DMS53 treated with DMSO at 0.1 percent for 48 hours (cell line): ENCODE data around the gene XIRP2.
A peak's percentile ranks its signal among the peaks of the same experiment; 100 is the strongest.

Source experiments
- DNase-seq: peaks from one replicate; lab custom pipeline; 2025; ENCODE audit not compliant: unreplicated experiment; lab: John Stamatoyannopoulos, UW

XIRP2 gene

GRCh38 chr2:167134381-167135072 is 246.2 kb downstream of the XIRP2 start:
- peak; percentile 80 for DNase-seq

- no peak for DNase-seq
Observed at GRCh38 chr2:167135706-167136105, 247.4 kb downstream of the XIRP2 start.

DNA sequence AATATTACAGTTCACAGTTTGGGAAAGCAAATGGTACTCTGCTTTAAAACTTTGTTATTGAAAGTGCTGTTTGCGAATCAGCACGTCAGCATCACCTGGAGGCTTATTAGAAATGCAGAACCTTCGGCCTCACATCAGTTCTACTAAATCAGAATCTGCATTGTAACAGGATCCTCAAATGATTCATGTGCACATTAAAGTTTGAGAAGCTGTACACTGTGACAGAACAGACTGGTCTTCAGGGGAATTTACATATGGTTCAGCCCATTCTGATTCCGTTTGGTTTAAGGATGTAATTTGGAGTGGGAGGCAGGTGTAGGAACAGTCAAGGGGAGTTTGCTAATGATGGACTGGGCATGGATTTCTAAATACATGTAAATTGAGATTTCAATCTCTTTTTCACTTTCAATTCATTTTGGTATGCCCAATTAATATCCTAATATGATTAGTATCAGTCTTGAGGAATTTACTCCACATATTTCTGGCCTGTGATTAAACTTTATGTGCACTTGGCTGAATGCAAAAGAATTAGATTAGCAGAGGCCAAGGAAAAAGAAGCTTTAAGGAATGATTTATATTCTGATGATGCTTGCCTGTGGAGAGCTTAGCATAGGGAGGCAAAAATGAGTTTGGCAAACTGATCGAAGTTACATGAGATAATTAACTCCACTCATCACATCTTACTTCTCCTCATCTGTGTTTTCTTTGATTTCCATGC is 248.8 kb downstream of the XIRP2 start:
- no peak for DNase-seq

GRCh38 chr2:167140330-167140729 is 252.1 kb downstream of the XIRP2 start:
- no peak for DNase-seq

- DNase-seq: no peak
Observed at GRCh38 chr2:167140767-167141166, 252.5 kb downstream of the XIRP2 start.

GRCh38 chr2:167142554-167142953 is 254.3 kb downstream of the XIRP2 start:
- no peak for DNase-seq

DNA sequence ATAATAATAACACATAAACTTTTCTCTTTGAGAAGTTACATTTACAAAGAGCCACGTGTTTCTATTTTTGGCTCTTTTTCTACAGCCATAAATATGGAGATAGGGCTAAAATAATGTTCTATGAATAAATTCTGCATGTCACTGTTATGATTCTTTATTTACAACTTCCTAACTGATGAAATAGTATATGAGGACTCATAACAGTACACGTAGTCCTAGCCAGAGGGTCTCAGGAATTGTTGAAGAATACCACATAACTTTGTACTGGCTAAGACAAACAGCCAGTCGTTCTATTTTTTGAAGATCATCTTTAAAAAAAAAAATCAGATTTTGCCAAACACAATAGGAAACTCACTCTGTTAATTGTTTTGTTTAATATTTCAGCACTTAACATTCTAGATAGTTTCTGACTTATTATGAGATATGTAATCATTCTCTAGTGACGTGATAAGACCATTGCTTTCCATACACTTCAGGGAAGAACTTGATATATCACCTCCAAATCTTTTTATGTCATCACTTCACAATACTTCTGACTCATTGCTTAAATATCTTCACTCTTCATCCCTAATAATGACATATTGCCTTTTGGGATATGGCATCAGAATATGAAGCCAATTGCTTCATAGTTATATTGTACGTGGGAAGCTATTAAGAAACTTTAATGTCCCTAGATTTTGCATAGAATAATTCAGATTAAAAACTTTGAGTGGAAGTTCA is 256.1 kb downstream of the XIRP2 start:
- DNase-seq: no peak

- DNase-seq: no peak
Observed at GRCh38 chr2:167147271-167147941, 259.1 kb downstream of the XIRP2 start.

DNA sequence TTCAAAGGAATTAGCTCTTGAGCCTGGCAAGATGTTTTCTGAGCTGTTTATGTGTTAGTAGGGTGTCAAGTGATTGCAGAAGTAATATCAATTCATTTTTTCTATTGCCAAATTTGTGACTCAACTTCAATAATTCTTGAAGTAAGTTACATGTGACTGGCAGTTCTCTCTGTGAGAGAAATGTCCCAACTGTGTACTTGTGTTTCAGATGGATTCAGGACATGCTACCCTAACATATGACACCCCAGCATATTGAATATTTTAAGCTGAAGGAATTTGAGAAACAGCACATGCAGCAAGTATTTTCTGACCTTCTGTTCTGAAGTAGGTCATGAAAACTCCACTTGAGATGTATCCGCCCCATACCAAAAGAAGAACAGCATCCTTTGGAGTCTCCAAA is 263.6 kb downstream of the XIRP2 start:
- no peak for DNase-seq

GRCh38 chr2:167157523-167157922 is 269.2 kb downstream of the XIRP2 start:
- DNase-seq: no peak

GRCh38 chr2:167177196-167177595 is 288.9 kb downstream of the XIRP2 start:
- no peak for DNase-seq

- DNase-seq: no peak
Observed at GRCh38 chr2:167181134-167181533, 292.9 kb downstream of the XIRP2 start.

DNA sequence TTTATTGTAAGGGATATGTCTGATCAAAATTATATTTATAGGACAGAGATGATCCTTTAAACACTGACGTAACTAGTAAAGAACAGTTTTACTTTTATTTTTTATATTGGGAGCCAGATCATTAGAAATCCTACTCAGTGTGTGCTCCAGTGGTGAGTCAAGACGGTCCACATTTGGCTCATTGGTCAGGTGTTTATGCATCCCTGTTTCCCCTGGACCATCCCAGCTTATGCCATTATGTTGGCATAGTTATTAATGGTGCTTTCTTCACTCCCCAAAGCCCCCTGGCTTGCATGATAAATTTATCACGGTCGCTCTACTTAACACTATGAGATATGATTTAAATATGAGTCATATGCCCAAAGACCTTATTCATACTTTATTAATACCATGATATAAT is 293.4 kb downstream of the XIRP2 start:
- DNase-seq: no peak

DNA sequence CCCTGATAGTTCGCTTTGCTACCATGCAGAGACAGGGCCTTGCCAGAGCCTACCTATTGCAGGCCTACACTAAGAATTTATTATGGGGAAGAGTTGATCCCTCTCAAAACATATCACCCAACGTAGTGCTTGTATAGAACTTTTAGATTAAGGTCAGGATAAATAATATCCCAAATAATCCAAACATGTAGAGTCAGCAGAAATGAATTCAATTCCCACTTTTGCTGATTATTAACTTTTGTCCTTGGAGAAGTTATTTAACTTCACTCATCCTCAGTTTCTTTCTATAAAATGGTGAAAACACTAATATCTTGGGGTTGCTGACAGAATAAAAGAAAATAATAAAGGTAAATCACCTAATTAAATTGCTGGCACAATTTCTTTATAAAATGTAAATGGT is 294.1 kb downstream of the XIRP2 start:
- DNase-seq: no peak

DNA sequence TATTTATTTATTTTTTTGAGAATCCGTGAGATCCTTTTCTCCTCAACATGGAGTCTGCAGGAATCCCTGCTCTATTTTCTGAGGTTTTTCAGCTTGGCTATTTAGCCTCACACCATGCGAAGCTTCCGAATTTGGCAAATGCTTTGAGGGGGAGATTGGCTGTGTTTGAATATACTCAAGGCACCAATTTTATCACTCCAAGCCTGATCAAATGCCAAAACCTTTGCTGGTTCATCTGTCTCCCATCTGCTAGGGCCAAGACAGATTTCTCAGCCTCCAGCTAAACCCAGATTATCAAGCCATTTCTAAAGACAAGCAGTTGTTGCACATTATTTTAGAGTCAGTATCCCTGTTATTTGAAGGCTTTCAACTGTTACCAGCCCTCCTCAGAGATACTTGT is 295.7 kb downstream of the XIRP2 start:
- DNase-seq: no peak

DNA sequence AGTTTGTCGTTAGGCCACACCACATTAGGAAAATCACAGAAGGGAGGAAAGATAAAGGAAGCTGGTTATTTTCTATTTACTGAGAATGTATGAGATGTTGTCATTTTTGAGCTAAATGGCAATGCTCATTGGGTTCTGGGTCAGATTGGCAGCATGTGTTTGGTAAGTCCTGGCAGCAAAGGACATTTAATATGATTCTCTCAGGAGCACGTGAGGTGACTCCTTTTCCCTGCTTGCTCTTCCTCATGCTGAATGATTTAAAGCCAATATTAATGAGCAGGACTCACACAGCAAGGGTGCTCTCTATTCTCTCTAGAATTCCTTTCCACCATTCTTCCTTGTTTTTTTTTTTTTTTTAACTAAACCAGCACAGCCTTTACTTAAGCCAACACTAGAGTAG is 298.2 kb downstream of the XIRP2 start:
- no peak for DNase-seq

DNA sequence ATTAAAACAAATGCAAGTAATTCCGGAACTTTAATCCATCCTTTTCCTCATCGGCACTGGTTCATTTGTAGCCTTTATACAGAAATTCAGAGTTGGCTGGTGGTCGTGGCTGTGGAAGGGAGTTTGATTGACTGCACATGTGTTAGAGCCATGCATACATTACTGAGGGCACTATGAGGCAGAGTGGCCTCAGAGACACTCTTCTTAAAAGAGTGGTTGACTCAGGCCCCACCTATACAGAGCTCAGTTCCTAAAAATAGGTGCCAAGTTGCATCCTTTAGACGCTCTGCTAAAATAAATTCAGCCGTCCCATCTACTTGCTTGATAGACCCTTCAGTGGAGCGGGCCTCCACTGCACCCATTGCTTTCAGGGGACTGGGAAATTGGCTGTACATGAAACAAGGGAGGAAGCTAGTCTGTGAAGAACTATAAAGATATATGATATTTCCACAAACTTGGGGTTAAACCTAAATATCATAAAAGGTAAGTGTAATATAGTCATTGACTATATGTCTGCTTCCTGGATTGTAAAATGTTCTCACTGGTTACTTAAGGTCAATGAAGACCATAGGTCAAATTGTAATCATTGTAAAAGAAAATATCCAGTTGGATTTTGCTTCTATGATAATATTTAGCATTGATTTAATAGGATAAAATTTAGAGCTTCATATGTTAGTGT is 298.9 kb downstream of the XIRP2 start:
- DNase-seq: no peak

DNA sequence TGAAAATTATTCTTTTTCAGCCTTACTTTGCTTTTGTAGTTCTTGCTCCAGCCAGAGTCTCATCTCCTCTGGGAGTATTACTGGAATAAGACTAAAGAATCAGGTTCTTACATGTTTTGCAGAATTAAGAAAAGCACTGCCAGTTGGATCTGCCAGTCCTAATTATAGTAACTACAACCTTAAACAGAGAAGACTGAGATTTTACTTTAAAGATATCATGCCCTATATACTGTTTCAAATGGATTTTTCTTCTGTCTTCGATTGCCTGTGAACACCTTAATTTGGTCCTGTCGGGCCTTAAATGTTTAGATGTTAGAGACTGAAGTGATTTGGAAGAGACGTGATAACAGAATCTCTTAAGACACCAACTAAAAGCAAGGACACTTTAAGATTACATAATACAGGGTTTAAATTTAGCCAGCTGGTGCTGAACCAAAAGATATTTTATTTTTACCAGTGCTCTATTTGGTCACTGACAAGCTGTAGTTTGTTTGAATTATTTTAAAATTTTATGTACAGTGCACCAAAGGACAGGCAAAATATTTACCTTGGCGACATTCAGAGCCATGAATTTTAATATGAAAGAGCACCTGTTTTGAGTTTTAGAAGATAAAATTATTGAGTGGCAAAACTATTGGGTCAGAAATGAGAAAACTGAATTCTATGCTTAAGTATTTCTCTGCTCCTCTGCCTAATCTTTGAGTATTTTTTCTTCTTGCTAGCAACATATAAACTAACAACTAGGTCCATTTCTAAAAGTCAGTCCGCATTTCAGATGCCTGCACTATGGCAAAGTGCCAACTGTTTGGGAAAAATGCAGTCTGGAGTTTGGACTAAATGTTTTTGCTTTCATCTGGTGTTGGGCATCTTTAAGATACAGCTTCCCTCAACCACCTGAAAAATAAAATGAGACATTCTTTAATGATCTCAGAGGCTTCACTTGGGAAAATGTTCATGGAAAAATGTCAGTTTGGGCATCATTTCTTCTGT is 300.0 kb downstream of the XIRP2 start:
- DNase-seq: no peak

GRCh38 chr2:167190053-167190452 is 301.8 kb downstream of the XIRP2 start:
- no peak for DNase-seq

DNA sequence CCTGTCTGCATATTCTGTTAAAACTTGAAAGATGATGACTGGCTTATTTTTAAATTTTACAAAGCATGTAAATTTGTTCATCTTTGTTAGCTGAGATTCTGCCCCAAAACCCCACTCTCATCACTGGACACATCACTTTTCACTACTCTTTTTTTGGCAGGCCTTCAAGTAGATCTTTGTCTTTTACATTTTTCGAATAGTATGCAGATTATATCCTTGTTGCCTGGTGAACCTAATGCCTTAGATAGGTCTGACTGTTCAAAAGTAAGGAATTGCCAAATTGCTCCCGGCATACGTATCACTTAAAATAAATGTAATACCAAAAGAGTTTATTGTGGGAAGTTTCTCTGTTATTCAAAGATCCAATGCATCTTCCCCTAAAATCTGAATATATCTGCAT is 303.3 kb downstream of the XIRP2 start:
- DNase-seq: no peak
